GM19351 (cell line): ENCODE data around the gene INPP4B.

Experiments
- ATAC-seq: cut with Tn5 transposase; IDR thresholded peaks from one replicate; pipeline ENCODE4 v1.9.1; 2021; ENCODE audit warnings: mild to moderate bottlenecking, moderate library complexity; ENCODE audit not compliant: unreplicated experiment

Gene INPP4B

DNA sequence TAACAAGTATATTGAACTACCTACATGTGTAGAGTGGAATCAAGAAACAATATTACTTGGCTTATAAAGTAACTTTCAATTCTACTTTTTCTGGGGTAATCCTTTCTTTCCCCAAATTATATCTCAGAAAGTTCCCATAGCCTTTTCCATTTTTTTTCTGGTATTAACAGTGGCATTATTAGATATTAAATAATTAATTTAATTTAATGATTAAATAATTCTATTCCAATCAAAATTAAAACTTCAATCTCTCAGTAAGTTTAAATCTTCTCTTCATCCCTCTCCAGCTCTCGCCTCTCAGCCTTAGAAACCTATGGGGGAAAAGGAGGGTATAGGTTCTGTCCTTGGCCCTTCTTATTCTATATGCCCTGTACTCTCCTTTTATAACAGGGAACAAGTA is 262.4 kb downstream of the INPP4B start:
- ATAC-seq = no peak

DNA sequence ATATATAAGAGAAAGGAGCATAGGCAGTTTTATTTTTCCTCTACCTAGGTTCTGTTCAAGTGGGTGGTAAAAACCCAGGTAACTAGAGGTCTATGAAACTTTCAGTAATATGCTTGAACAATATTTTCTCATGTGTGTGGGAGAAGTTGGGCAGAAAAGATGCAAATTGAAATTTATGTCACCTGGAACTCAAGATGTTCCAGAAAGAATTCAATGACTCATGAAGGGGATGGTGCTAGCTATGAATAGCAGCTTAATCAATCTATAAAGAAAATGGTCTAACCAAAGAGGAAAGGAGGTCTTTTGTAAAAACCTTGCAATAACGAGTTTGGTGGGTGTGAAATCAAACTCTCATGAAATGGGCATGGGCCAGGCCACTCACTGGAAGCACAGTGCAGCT is 263.8 kb downstream of the INPP4B start:
- no peak for ATAC-seq

DNA sequence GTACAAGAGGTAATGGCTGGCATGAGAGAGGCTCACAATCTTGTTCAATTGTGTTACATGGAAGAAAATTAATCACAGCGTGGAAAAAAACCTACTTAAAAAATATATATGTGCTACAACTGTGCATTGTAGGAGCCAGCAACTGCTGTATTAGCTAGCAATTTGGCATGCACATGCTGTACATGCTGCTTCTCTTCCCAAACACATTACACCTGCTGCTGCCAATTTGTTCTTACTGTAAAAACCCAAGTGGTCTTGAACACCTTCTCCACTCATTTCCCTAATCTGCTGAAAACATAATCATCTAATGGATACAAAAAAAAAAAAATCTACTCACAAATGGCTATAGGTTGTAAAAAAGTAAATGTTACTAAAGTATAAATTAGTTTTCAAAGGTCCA is 264.2 kb downstream of the INPP4B start:
- ATAC-seq = no peak

DNA sequence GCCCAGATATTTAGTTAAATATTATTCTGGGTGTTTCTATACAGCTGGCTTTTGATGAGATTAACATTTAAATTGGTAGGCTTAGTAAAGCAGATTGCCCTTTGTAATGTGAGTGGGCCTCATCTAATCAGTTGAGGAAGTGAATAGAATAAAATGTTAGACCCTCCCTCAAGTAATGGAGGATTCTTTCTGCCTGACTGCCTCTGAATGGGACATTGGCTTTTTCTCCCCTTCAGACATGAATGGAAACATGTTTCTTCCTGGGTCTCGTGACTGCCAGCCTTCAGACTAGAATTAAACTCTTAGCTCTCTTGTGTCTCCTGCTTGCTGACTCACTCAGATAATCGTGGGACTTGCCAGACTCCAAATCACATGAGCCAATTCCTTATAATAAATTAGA is 266.7 kb downstream of the INPP4B start:
- no peak for ATAC-seq

DNA sequence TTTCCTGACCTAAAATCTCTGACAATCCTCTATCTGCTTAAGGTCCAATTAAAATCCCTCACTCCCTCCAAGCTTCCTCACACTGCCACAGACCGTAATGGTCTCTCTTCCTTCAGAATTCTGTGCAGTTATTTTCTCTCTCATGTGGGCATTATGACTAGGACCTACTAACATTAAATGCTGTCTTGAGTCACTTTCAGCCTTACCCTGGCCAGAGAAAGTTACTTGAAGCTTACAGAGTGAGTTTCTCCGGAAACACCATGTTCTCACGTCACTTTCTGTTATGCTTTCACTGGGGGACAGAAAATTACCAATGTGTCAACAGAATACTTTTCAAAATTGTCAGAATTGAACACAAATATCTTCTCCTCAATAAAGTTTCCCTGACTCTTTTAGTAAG is 271.8 kb downstream of the INPP4B start:
- ATAC-seq = peak; percentile 68

DNA sequence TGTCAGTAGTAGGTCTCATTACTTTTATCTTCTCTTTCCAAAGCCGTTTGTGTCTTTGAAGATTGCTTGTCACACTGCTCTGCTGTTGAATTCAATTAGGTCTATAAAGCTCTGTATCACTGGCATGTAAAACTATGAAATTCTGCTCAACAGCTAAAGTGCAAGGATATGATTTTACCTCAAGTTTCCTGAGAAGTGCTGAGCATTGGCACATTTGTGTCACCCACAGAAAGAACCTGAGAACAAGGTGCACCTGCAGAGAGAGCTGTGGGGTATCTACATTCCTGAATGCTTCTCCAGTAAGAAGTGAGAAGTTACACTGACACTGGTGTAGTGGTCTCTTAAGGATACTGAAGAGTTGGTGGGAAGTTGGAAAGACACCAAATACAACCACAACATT is 274.0 kb downstream of the INPP4B start:
- ATAC-seq = no peak

DNA sequence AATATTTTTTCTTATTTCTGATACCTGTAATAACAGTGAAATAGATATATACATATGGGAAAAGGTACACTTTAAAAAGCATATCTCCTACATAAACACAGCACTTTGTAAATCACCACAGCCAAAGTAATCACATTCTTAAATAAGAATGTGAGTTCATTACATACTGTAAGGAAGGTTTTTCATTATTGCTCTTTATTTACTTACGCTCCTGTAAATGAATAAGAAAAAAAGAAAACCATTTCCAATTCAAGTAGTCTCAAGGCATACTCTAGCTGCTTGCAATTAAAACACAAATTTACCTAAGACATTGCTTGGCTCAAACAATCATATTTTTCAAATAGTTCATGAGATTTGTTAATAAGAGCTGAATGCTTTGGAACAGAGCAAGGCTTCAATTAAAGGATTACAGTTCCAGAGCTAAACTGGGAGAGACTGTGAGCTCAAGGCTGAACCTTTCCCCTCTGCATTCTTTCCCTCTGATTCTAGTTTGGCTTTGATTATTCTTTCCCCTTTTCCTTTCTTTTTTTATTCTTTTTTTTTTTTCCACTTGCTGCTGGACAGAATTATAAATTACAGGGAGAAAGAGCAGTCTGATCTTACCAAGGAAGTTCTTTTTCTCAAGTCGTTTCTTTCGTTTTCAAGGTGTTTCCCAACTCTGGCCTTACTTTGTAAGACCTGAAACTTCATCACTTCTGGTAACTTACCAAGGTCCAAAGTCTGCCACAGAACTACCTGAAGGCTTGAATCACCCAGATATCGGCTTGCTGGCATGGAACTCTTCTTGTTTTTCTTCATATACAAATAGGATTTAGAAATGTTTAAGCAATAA is 278.3 kb downstream of the INPP4B start:
- ATAC-seq = no peak

DNA sequence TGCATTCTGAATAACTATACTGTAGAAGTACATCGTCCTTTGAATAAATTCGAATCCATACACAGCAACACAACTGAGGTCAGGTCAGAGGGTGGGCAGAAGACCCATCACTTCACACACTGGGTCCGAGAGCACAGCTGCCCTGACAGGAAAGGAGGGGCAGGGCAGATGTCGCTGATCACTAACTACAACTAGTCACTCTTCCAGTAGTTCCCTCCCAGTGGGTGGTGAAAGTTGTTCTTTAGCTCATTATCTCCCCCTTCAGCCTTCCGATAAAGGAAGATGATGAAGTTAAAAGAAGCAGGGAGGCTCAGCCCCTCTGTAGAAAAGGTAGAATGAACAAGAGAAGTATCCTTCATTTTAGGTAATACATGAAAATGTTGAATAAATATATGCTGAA is 278.9 kb downstream of the INPP4B start:
- ATAC-seq = no peak

DNA sequence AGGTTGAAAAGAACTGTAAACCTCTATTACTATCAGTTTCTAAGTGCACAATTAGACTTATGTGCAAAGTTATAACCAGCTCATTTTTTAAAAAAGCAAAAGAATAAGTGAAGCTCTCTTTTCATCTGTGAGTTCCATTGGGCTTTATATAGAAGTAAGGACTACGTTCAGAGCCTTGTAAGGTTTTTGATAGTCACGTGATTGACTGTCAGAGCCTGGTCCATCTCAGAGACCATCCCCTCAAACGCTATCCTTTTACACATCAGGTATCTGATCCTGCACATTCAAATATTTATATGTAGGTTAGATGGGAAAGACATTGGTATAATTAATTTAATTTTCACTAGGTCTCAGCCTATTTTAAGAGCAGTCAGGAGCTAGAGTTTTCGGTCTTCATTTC is 279.3 kb downstream of the INPP4B start:
- ATAC-seq = no peak

DNA sequence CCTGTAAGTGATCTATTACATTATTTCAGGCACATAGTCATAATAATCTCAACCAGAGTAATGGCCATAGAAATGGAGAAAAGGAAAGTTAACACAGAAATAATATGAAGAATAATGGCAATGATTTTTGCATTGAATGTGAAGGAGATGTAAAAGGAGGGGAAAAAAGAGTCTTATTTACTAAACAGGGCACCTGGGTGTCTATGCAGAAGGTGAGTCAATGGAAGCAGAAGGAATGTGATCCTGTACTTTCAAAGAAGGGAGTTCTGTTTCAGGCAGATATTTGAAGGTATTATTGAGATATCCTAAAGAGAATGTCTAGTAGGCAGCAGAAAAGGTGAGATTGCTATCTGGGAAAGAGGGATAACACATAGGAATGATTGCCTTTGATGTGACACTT is 279.9 kb downstream of the INPP4B start:
- ATAC-seq = no peak

DNA sequence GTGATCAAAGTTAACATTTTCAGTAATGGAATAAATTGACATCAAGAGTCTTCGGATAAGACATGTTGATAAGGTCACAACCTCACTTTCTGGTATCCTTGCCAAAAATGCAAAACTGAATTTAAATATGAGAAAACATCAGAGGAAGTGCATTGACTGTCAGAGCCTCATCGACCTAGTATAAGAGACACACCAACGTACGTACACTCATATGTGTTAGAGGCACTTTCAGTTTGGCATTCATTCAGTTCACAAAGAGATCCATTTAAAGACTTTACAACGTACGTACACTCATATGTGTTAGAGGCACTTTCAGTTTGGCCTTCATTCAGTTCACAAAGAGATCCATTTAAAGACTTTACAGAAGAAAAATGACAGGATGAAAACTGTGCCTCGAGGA is 280.3 kb downstream of the INPP4B start:
- no peak for ATAC-seq

DNA sequence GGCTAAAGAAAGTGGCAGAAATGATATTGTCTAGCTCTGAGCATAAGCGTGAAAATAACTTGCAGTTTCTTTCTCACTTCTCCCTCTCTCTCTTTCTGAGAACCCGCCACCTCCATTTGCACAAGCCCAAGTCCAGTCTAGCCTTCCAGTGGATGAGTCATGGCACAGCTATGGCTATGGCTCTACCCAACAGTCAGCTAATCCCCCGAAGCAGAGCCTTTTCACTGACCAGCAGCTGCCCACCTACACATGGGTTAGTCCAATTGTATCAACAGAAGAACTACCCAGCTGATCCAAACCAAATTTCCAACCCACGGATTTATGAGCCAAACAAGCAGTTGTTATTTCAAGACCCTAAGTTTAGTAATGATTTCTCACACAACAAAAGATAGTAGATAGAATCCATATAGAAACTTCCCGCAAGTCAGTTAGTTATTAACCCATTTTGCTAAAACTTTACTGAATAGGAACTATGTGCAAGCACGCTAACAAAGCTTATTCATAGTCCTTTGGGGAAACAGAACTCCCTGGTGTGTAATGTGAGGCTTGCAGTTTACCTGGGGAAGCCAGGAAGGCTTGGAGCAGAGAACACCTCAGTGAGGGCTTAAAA is 282.3 kb downstream of the INPP4B start:
- ATAC-seq = no peak

DNA sequence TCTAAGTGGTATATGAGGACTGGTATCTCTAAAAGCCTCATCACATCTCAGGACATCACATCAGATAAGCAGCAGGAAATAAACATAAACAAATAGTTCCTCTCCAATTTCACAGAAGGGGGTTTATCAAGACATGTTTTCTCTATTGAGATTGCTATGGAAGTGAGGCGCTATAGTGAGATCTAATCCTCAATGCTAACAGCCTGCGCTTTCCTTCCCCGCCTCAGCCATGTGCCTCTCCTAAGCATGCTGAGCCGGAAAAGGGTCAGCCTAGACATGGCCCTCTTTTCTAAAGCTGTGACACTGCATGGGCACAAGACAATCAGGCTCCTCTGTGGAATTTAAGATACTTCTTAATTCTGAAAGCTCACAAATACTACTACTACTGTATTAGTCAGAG is 286.1 kb downstream of the INPP4B start:
- ATAC-seq = no peak

DNA sequence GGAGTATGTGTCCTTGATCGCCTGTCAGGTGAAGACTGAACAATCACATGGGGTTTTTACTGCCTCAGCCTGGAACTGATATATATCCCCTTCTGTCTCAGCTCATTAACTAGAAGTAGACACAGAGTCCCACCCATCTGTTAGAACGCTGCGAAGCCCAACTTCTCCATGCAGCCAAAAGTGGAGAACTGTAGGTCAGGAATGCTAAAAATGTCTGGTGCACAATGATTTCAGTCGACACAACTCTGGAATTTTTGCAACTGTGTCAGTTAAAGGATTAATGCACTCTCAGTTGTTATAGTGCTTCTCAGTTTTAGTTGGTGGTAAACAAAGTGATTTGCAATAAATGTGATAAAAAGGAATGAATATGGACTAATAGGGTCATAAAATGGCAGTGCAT is 287.2 kb downstream of the INPP4B start:
- ATAC-seq = no peak

DNA sequence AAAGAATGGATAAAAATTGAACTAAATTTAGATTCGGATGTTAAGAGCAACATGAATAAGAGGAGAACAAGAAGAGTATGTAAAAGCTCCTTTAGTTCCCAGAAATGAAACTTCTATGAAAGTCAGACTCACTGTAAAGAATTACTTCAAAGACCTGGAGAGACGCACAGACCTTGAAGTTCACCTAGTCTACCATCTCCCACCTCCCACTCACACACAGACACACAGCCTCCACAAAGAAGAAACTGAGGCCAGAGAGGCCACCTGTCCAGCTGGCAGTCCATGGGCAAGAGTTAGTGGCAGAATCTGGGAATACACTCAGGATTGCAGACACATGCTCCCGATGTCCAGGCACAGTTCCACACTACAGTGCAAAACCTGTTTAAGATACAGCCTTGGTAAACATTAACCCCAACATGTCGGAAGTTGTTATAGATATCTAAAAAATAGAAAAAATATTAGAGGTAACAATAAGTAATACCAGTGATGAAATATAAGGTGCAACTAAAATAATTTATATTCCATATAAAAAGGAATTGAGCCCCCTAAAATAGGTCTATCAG is 288.8 kb downstream of the INPP4B start:
- ATAC-seq = no peak

DNA sequence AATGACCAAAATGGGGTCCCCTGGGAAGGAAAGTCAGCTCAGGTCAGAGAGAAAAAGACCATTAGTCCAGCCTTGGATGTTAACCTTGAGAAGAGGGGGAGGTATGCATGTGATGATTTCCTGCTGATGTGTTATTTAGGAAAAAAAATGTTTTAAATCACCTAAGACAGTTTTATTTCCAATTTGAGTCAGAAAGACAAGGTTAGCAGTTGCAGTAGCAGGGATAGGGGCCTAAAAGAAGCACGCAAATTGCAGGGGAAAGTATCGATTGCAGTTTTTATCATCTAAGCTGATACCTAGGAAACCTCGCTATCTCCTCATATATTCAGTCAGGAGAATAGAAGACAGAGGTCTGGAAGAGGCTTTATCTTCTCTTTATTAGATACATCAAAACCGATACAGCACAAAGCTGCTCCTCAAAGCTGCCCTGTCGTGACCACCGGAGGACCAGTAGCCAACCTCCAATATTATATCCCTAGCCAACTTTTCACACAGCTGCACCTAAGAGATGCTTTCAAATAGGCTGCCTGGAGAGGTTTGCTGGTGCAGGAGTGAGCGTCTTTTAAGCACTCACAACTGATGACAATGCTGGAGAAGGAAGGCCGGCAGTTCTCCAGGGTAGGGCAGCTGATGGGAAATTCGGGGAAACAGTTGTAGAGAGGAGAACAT is 289.4 kb downstream of the INPP4B start:
- no peak for ATAC-seq

DNA sequence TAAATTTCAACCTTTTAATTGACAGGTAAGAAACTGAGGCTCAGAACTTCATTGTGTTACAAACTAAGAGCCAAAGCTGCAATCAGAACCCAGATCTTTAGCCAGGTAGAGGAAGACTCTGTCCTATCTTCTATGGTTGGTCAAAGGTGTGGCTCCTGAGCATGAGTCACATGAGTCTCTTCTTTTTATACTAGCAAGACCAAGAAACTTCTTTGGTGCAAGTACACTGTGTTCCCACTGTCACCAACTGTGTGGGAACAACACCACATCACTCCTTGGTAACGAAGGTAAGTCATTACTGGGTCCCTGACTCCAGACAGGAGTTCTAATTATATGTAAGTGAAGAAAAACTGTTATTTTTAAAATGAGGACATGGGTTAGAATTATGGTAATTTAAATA is 290.1 kb downstream of the INPP4B start:
- ATAC-seq = no peak

DNA sequence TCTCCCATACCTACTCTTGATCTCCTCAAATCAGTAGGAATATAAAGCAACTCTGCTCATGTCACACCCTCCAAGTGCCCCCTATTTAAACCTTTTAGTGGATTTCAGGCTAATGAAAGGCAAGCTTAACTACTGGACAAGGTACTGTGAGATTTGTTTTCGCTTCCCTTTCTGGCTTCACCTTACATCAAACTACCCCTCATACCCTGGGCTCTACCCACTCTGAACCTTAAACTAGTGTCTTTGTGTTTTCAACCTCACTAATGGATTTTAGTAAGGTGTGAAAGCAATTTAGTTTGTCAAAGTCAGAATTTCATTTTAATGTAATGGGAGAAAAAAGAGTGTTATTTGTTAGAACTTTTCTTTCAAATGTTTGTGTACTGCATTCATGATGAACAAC is 291.7 kb downstream of the INPP4B start:
- ATAC-seq = no peak

DNA sequence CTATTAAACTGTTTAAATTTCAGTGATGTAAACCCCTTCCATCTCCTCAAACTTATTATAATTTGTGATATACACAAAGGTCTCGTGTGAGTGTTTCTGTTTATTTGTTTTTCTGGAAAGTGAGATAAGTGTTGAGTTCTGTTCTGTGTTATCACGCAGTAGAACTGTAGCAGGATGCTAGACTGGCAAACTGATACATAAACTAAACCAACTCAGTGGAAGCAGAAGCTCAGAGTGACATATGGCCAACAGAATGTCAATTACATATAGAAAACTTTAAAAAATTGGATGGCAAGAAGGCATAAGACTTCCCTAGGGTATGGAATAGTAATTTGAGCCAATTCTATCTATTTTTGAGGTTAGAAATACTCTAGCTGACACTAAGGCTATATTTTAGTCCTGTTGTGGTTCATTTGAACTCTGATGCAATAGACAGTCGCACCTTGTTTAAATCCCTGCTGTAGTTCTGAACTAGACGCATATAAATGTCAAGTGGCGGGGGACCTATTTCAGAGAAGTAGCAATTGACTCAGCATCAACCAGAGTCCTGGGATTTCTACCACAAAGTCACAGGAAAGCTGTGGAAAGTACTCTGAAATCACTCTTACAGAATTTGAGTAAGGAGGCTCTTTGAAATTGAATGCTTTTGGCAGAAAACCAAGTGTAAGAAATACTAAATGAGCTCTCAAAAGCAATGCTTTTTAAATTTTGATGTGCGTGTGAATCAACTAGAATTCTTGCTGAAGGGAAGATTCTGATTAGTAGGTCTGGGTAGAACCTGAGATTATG is 294.4 kb downstream of the INPP4B start:
- ATAC-seq = no peak

DNA sequence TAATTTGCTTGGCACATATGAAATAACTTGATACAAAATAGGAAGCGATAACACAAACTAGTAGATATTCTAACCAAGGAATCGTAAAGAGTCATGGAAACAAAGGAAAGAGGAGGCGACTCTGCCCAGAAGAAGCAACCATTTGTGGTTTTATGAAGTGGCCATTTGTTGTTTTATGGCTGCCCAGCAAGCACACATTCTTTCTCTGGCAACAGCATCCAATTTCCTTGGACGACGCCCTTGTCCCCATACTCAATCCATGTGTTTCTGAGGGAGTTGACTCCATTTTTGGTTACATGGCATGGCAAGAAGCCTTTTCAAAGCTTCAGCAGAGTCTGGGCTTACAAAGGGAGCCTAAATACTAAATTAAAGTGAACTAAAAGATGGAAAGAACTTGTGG is 295.1 kb downstream of the INPP4B start:
- ATAC-seq = no peak
